Measurements from ENCODE around the gene MCEMP1. TPM values are rescaled to one million over a fixed set of nuclear protein-coding genes. Genes with fewer than 3 reads are reported as not detected.

Gene MCEMP1
- total and polyA plus RNA-seq, 3 donors from 2014 or later = not detected

GRCh38 chr19:7722231-7722651 lies 45.4 kb downstream of the MCEMP1 start:
- intact Hi-C loops (cut with DNase I; ENCODE audit: low total_unique reads) = no loop called here
- TF ChIP-seq, protein P1, sequence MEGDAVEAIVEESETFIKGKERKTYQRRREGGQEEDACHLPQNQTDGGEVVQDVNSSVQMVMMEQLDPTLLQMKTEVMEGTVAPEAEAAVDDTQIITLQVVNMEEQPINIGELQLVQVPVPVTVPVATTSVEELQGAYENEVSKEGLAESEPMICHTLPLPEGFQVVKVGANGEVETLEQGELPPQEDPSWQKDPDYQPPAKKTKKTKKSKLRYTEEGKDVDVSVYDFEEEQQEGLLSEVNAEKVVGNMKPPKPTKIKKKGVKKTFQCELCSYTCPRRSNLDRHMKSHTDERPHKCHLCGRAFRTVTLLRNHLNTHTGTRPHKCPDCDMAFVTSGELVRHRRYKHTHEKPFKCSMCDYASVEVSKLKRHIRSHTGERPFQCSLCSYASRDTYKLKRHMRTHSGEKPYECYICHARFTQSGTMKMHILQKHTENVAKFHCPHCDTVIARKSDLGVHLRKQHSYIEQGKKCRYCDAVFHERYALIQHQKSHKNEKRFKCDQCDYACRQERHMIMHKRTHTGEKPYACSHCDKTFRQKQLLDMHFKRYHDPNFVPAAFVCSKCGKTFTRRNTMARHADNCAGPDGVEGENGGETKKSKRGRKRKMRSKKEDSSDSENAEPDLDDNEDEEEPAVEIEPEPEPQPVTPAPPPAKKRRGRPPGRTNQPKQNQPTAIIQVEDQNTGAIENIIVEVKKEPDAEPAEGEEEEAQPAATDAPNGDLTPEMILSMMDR (IDR thresholded peaks at IDR 0.05) = no peak
- TF ChIP-seq POLR2A (IDR thresholded peaks at IDR 0.05) = no peak
- no peaks in the 10 kb centered on the region for H3K9me3 ChIP-seq
- H3K27me3 ChIP-seq = no peaks in the 10 kb centered on the region
- H3K36me3 ChIP-seq (ENCODE audit: low read depth, missing control alignments) = no peaks in the 10 kb centered on the region
- no peak overlapping the region for H3K4me3 ChIP-seq
- 77 to 83% methylated on average over 2 to 5 of the region's 5 CpGs for WGBS, 2 donors
- no peak overlapping the region for H3K27ac ChIP-seq
- DNase-seq = no peak
- no peaks in the 10 kb centered on the region for H3K4me1 ChIP-seq

DNA sequence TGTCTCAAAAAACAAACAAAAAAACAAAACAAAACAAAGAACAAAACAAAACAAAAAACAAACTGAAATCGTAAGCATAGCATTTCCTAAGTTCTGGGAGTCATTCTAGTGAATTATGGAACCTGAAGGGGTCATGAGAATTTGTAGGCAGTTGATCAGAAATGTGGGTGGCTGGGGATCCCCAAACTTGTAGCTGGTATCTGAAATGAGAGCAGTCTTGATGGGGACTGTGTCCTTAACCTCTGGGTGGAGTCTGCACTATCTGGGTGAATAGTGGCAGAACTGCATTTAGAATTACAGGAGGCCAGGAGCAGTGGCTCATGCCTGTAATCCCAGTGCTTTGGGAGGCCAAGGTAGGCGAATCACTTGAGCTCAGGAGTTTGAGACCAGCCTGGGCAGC lies 48.9 kb downstream of the MCEMP1 start:
- no peak overlapping the region for H3K4me3 ChIP-seq
- no peak for TF ChIP-seq POLR2A (IDR thresholded peaks at IDR 0.05)
- TF ChIP-seq, protein P1 (IDR thresholded peaks at IDR 0.05) = no peak
- no peak for DNase-seq
- no peaks in the 10 kb centered on the region for H3K9me3 ChIP-seq
- no peaks in the 10 kb centered on the region for H3K27me3 ChIP-seq
- intact Hi-C loops (cut with DNase I; ENCODE audit: low total_unique reads) = no loop called here
- 69 to 74% methylated on average over 2 of the region's 2 CpGs for WGBS, 2 donors
- H3K36me3 ChIP-seq (ENCODE audit: low read depth, missing control alignments) = no peaks in the 10 kb centered on the region
- peaks cover 3% of the 10 kb centered on the region for H3K4me1 ChIP-seq
- no peak overlapping the region for H3K27ac ChIP-seq

DNA sequence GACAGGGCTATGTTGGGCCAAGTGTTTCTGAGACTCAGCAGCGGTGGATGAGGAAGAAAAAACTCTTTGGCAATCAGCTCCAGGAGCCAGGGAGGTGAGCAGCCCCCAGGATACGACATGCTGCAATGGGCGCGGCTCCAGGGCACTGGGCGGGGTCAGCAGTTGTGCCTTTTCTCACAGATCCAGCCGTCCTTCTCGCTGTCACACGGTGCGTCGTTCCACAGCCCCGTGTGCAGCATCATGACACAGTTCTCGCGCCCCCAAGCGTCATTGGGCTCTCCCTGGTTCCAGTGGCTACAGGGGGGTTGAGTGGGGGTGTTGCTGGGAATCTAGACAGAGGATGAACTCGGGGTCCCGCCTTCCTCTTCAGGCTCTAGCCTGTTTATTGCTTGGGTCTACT lies 52.3 kb downstream of the MCEMP1 start:
- Histone ChIP-seq H3K27me3 (no peaks in the 10 kb centered on the region), H3K36me3 (ENCODE audit: low read depth, missing control alignments) (no peaks in the 10 kb centered on the region), H3K4me1 (peaks cover 3% of the 10 kb centered on the region), H3K4me3 (no peak overlapping the region), H3K9me3 (no peaks in the 10 kb centered on the region), H3K27ac (no peak overlapping the region)
- DNase-seq = no peak
- no peak for TF ChIP-seq POLR2A (IDR thresholded peaks at IDR 0.05)
- TF ChIP-seq, protein P1 (IDR thresholded peaks at IDR 0.05) = no peak
- 19 to 23% methylated on average over 7 to 16 of the region's 16 CpGs for WGBS, 2 donors
- intact Hi-C loops (cut with DNase I; ENCODE audit: low total_unique reads) = no loop called here

Other genes starting within 250 kb of the MCEMP1 start
- 10 to 100 TPM; 12.3 to 20.9 TPM for gene PEX11G, start 188.1 kb upstream of the MCEMP1 start, total RNA-seq
- gene PEX11G, start 188.1 kb upstream of the MCEMP1 start, polyA plus RNA-seq (ENCODE audit: insufficient read depth, low read depth, low replicate concordance) = 26.0 TPM
- 10 to 100 TPM; 28.7 to 35.9 TPM for gene ZNF358, start 161.0 kb upstream of the MCEMP1 start, total RNA-seq
- gene ZNF358, start 161.0 kb upstream of the MCEMP1 start, polyA plus RNA-seq (ENCODE audit: insufficient read depth, low read depth, low replicate concordance) = 21.0 TPM
- gene MCOLN1, start 154.5 kb upstream of the MCEMP1 start, total RNA-seq = 10 to 100 TPM; 17.7 to 26.9 TPM
- 15.2 TPM for gene MCOLN1, start 154.5 kb upstream of the MCEMP1 start, polyA plus RNA-seq (ENCODE audit: insufficient read depth, low read depth, low replicate concordance)
- 100 to 1,000 TPM; 109 to 143 TPM for gene PNPLA6, start 141.4 kb upstream of the MCEMP1 start, total RNA-seq
- gene PNPLA6, start 141.4 kb upstream of the MCEMP1 start, polyA plus RNA-seq (ENCODE audit: insufficient read depth, low read depth, low replicate concordance) = 153 TPM
- gene CAMSAP3, start 81.2 kb upstream of the MCEMP1 start, total RNA-seq = 100 to 1,000 TPM in 1 of 2 donors, 10 to 100 TPM in 1; 64.7 to 104 TPM
- gene CAMSAP3, start 81.2 kb upstream of the MCEMP1 start, polyA plus RNA-seq (ENCODE audit: insufficient read depth, low read depth, low replicate concordance) = 32.4 TPM
- gene XAB2, start 47.5 kb upstream of the MCEMP1 start, total RNA-seq = 100 to 1,000 TPM in 1 of 2 donors, 10 to 100 TPM in 1; 97.2 to 128 TPM
- 90.3 TPM for gene XAB2, start 47.5 kb upstream of the MCEMP1 start, polyA plus RNA-seq (ENCODE audit: insufficient read depth, low read depth, low replicate concordance)
- 10 to 100 TPM; 25.3 to 26.9 TPM for gene PET100, start 47.3 kb upstream of the MCEMP1 start, total RNA-seq
- 64.0 TPM for gene PET100, start 47.3 kb upstream of the MCEMP1 start, polyA plus RNA-seq (ENCODE audit: insufficient read depth, low read depth, low replicate concordance)
- gene PCP2, start 43.4 kb upstream of the MCEMP1 start, total RNA-seq = 100 to 1,000 TPM in 1 of 2 donors, 10 to 100 TPM in 1; 38.2 to 130 TPM
- gene PCP2, start 43.4 kb upstream of the MCEMP1 start, polyA plus RNA-seq (ENCODE audit: insufficient read depth, low read depth, low replicate concordance) = 164 TPM
- gene STXBP2, start 40.0 kb upstream of the MCEMP1 start, total RNA-seq = 100 to 1,000 TPM; 155 to 156 TPM
- gene STXBP2, start 40.0 kb upstream of the MCEMP1 start, polyA plus RNA-seq (ENCODE audit: insufficient read depth, low read depth, low replicate concordance) = 135 TPM
- not detected for gene RETN, start 8.0 kb upstream of the MCEMP1 start, total RNA-seq
- gene RETN, start 8.0 kb upstream of the MCEMP1 start, polyA plus RNA-seq (ENCODE audit: insufficient read depth, low read depth, low replicate concordance) = 1.9 TPM
- gene TRAPPC5, start 3.7 kb downstream of the MCEMP1 start, total RNA-seq = 100 to 1,000 TPM; 194 to 226 TPM
- gene TRAPPC5, start 3.7 kb downstream of the MCEMP1 start, polyA plus RNA-seq (ENCODE audit: insufficient read depth, low read depth, low replicate concordance) = 214 TPM
- under 1 TPM; 0.79 to 0.87 TPM for gene FCER2, start 25.0 kb downstream of the MCEMP1 start, total RNA-seq
- 1.1 TPM for gene FCER2, start 25.0 kb downstream of the MCEMP1 start, polyA plus RNA-seq (ENCODE audit: insufficient read depth, low read depth, low replicate concordance)
- 1 to 10 TPM in 1 of 2 donors, not detected in 1; 1.2 TPM for gene CLEC4G, start 55.0 kb downstream of the MCEMP1 start, total RNA-seq
- gene CLEC4G, start 55.0 kb downstream of the MCEMP1 start, polyA plus RNA-seq (ENCODE audit: insufficient read depth, low read depth, low replicate concordance) = 0.71 TPM
- gene CD209, start 70.4 kb downstream of the MCEMP1 start, total RNA-seq = under 1 TPM; 0.55 to 0.74 TPM
- gene CD209, start 70.4 kb downstream of the MCEMP1 start, polyA plus RNA-seq (ENCODE audit: insufficient read depth, low read depth, low replicate concordance) = 5.0 TPM
- gene CLEC4M, start 86.2 kb downstream of the MCEMP1 start, total RNA-seq = 10 to 100 TPM in 1 of 2 donors, 1 to 10 TPM in 1; 9.4 to 14.9 TPM
- gene CLEC4M, start 86.2 kb downstream of the MCEMP1 start, polyA plus RNA-seq (ENCODE audit: insufficient read depth, low read depth, low replicate concordance) = 14.5 TPM
- 10 to 100 TPM; 45.8 to 68.9 TPM for gene EVI5L, start 153.1 kb downstream of the MCEMP1 start, total RNA-seq
- gene EVI5L, start 153.1 kb downstream of the MCEMP1 start, polyA plus RNA-seq (ENCODE audit: insufficient read depth, low read depth, low replicate concordance) = 69.3 TPM
- 1 to 10 TPM; 2.9 to 3.3 TPM for gene PRR36, start 197.3 kb downstream of the MCEMP1 start, total RNA-seq
- gene PRR36, start 197.3 kb downstream of the MCEMP1 start, polyA plus RNA-seq (ENCODE audit: insufficient read depth, low read depth, low replicate concordance) = 0.50 TPM
- 1 to 10 TPM in 1 of 2 donors, under 1 TPM in 1; 0.79 to 1.4 TPM for gene LRRC8E, start 211.4 kb downstream of the MCEMP1 start, total RNA-seq
- gene LRRC8E, start 211.4 kb downstream of the MCEMP1 start, polyA plus RNA-seq (ENCODE audit: insufficient read depth, low read depth, low replicate concordance) = 0.92 TPM
- 10 to 100 TPM; 30.6 to 44.0 TPM for gene MAP2K7, start 226.8 kb downstream of the MCEMP1 start, total RNA-seq
- 34.8 TPM for gene MAP2K7, start 226.8 kb downstream of the MCEMP1 start, polyA plus RNA-seq (ENCODE audit: insufficient read depth, low read depth, low replicate concordance)
- 1 to 10 TPM in 1 of 2 donors, not detected in 1; 2.2 TPM for gene TGFBR3L, start 237.7 kb downstream of the MCEMP1 start, total RNA-seq
- 1.2 TPM for gene TGFBR3L, start 237.7 kb downstream of the MCEMP1 start, polyA plus RNA-seq (ENCODE audit: insufficient read depth, low read depth, low replicate concordance)
- gene SNAPC2, start 243.2 kb downstream of the MCEMP1 start, total RNA-seq = 10 to 100 TPM; 72.5 to 88.6 TPM
- 51.9 TPM for gene SNAPC2, start 243.2 kb downstream of the MCEMP1 start, polyA plus RNA-seq (ENCODE audit: insufficient read depth, low read depth, low replicate concordance)
- gene CTXN1, start 249.0 kb downstream of the MCEMP1 start, total RNA-seq = 10 to 100 TPM; 40.1 to 67.2 TPM
- gene CTXN1, start 249.0 kb downstream of the MCEMP1 start, polyA plus RNA-seq (ENCODE audit: insufficient read depth, low read depth, low replicate concordance) = 19.4 TPM